ENCODE results near the gene CCM2.

GRCh38 chr7:44985033-44985695 lies 14.8 kb upstream of the CCM2 start:
- TF ChIP-seq CTCF (IDR thresholded peaks at IDR 0.05; ENCODE audit: low read length) (no peak), EZH2 (optimal IDR thresholded peaks at IDR 0.05; ENCODE audit: low read depth, low read length) (no peak)
